ENCODE data around the gene DHRS7B. TPM values are rescaled to one million over a fixed set of nuclear protein-coding genes. Genes with fewer than 3 reads are reported as not detected.

Gene DHRS7B
- total and polyA plus RNA-seq, 4 donors = 19.4 to 55.6 (median 31.7) TPM

DNA sequence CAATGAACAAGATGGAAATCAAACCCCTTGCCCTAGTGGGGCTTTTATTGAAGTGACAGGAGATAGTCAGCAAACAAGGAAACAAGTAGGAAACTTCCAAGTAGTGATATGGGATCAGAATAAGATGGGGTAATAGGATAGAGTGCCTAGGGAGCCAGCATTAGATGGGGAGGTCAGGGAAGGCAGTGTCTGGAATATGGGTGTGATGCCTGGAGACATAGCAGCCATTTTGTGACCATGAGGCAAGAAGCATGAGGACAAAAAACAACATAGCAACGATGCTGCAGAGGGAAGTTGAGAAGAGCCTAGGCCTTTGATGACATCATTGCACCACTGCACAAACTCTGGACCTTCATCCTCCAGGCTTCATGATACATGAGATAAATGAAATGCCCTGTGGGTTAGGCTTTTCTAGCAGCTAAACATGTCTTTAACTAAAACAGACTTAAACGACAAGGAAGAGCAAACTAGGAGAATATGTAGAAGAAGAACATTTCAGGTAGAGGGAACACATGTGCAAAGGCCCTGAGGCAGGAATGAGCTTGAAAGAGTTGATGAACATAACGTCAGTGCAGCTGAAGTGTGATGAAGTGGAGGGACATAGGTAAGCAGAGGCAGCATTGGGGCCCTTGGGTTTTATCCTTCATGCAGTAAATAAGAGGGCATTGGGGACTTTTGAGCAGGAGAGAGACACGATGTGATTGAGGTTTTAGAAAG lies 105.4 kb downstream of the DHRS7B start:
- no peaks in the 10 kb centered on the region for H3K4me1 ChIP-seq (ENCODE audit: control insufficient read depth in 5 of 5, insufficient read depth in 5 of 5, low read length in 5 of 5)
- no peak for ATAC-seq (ENCODE audit: insufficient read depth, low FRiP score)
- H3K27ac ChIP-seq (ENCODE audit: low read depth in 1 of 2, low read length in 1 of 2) = no peak overlapping the region
- H3K9me3 ChIP-seq (ENCODE audit: control insufficient read depth in 4 of 4, insufficient read depth in 3 of 4, low read length in 3 of 4) = peaks cover 0 to 6% (median 1%) of the 10 kb centered on the region in 4 donors
- H3K36me3 ChIP-seq (ENCODE audit: control insufficient read depth in 4 of 4, insufficient read depth in 4 of 4, low read length in 4 of 4) = no peaks in the 10 kb centered on the region
- H3K9ac ChIP-seq (ENCODE audit: insufficient read depth in 1 of 2, low read length in 2 of 2) = no peak overlapping the region
- no peaks in the 10 kb centered on the region for H3K27me3 ChIP-seq (ENCODE audit: control insufficient read depth in 3 of 3, insufficient read depth in 3 of 3, low read length in 2 of 3)
- H3K4me3 ChIP-seq = no peak overlapping the region
- 91% methylated on average over 4 of the region's 4 CpGs for WGBS, 2 donors
- DNase-seq = no peak
- TF ChIP-seq, protein P1, sequence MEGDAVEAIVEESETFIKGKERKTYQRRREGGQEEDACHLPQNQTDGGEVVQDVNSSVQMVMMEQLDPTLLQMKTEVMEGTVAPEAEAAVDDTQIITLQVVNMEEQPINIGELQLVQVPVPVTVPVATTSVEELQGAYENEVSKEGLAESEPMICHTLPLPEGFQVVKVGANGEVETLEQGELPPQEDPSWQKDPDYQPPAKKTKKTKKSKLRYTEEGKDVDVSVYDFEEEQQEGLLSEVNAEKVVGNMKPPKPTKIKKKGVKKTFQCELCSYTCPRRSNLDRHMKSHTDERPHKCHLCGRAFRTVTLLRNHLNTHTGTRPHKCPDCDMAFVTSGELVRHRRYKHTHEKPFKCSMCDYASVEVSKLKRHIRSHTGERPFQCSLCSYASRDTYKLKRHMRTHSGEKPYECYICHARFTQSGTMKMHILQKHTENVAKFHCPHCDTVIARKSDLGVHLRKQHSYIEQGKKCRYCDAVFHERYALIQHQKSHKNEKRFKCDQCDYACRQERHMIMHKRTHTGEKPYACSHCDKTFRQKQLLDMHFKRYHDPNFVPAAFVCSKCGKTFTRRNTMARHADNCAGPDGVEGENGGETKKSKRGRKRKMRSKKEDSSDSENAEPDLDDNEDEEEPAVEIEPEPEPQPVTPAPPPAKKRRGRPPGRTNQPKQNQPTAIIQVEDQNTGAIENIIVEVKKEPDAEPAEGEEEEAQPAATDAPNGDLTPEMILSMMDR (IDR thresholded peaks at IDR 0.05; ENCODE audit: control extremely low read depth, extremely low read depth) = no peak

DNA sequence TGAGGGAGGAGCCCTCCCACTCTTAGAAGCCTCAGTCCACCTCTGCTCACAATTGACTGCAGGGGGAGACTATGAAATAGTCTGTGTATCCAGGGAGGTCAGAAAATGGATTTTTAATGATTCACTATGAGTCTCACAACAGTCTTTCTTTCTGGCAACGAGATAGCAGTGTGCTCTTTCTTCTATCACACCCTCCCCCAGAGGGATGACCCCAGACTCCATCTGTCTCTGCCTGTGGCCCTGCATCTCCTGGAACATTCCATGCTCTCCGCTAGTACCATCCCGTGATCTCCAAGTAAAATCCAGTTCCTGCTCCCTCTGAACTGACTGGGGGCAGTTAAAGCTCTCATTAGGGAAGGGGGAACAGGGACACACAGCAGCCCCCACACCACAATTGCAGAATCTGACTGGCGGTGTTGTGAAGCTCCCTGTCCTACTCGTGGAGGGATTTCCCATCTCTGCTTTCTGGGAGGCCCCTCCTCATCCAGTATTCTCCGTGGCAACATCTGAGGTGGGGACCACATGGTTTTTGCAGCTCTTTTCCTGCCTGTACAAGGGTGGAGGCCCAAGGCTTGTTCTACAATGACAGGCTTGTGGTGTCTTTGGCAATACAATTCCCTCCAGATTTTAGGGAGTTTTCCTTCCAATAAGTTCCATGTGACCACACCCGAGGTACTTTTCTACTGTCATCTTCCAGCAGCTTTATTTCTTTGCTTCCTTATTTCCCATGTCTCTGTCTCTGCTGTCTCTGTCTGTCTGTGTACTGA lies 107.0 kb downstream of the DHRS7B start:
- TF ChIP-seq, protein P1 (IDR thresholded peaks at IDR 0.05; ENCODE audit: control extremely low read depth, extremely low read depth) = no peak
- ATAC-seq (ENCODE audit: insufficient read depth, low FRiP score) = no peak
- H3K4me3 ChIP-seq = no peak overlapping the region

DNA sequence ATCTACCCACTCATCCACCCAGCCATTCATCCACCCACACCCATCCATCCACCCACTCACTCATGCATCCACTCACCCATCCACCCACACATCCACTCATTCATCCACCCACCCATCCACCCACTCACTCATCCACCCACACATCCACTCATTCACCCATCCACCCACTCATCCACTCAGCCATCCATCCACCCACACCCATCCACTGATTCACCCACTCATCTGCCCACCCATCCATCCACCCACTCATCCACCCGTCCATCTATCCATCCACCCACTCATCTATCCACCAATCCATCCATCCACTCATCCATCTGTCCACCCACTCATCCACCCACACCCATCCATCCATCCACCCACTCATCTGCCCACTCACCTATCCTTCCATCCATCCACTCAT lies 109.2 kb downstream of the DHRS7B start:
- Histone ChIP-seq H3K4me3 (no peak overlapping the region), H3K36me3 (ENCODE audit: control insufficient read depth in 4 of 4, insufficient read depth in 4 of 4, low read length in 4 of 4) (no peaks in the 10 kb centered on the region), H3K9ac (ENCODE audit: insufficient read depth in 1 of 2, low read length in 2 of 2) (no peak overlapping the region), H3K27ac (ENCODE audit: low read depth in 1 of 2, low read length in 1 of 2) (no peak overlapping the region), H3K4me1 (ENCODE audit: control insufficient read depth in 5 of 5, insufficient read depth in 5 of 5, low read length in 5 of 5) (no peaks in the 10 kb centered on the region), H3K9me3 (ENCODE audit: control insufficient read depth in 4 of 4, insufficient read depth in 3 of 4, low read length in 3 of 4) (peaks cover 0 to 6% (median 1%) of the 10 kb centered on the region in 4 donors), H3K27me3 (ENCODE audit: control insufficient read depth in 3 of 3, insufficient read depth in 3 of 3, low read length in 2 of 3) (no peaks in the 10 kb centered on the region)
- TF ChIP-seq, protein P1 (IDR thresholded peaks at IDR 0.05; ENCODE audit: control extremely low read depth, extremely low read depth) = no peak
- ATAC-seq (ENCODE audit: insufficient read depth, low FRiP score) (no peak), DNase-seq (no peak)
- 89 to 91% methylated on average over 1 of the region's 1 CpG for WGBS, 2 donors

More for the DNA sequence above, 107.0 kb downstream of the DHRS7B start:
- H3K36me3 ChIP-seq (ENCODE audit: control insufficient read depth in 4 of 4, insufficient read depth in 4 of 4, low read length in 4 of 4) = no peaks in the 10 kb centered on the region
- H3K9ac ChIP-seq (ENCODE audit: insufficient read depth in 1 of 2, low read length in 2 of 2) = no peak overlapping the region
- no peak overlapping the region for H3K27ac ChIP-seq (ENCODE audit: low read depth in 1 of 2, low read length in 1 of 2)
- H3K4me1 ChIP-seq (ENCODE audit: control insufficient read depth in 5 of 5, insufficient read depth in 5 of 5, low read length in 5 of 5) = no peaks in the 10 kb centered on the region
- no peaks in the 10 kb centered on the region for H3K27me3 ChIP-seq (ENCODE audit: control insufficient read depth in 3 of 3, insufficient read depth in 3 of 3, low read length in 2 of 3)
- H3K9me3 ChIP-seq (ENCODE audit: control insufficient read depth in 4 of 4, insufficient read depth in 3 of 4, low read length in 3 of 4) = peaks cover 0 to 6% (median 1%) of the 10 kb centered on the region in 4 donors
- 71 to 77% methylated on average over 7 of the region's 7 CpGs for WGBS, 2 donors
- DNase-seq = no peak
